GM18867 (cell line): ENCODE measurements around the gene MUC5B.
"Not testable (repeated sequence)": the region's sequence is repeated elsewhere in the genome, so short reads cannot be mapped to it uniquely, and the experiment has no call there.

Source experiments
- ATAC-seq: cut with Tn5 transposase; IDR thresholded peaks from one replicate; pipeline ENCODE4 v1.9.1; 2021; ENCODE audit warnings: mild to moderate bottlenecking, moderate library complexity; ENCODE audit not compliant: unreplicated experiment

Gene MUC5B

GRCh38 chr11:1188451-1189130 is 34.3 kb upstream of the MUC5B start:
- not testable (repeated sequence) for ATAC-seq

- ATAC-seq: not testable (repeated sequence)
Measured at GRCh38 chr11:1189816-1190215, 33.0 kb upstream of the MUC5B start.

GRCh38 chr11:1191786-1192470 is 30.9 kb upstream of the MUC5B start:
- ATAC-seq: not testable (repeated sequence)

GRCh38 chr11:1192741-1193325 is 30.0 kb upstream of the MUC5B start:
- no peak for ATAC-seq

GRCh38 chr11:1193326-1194230 is 29.3 kb upstream of the MUC5B start:
- ATAC-seq: no peak

- no peak for ATAC-seq
Measured at GRCh38 chr11:1194231-1194976, 28.5 kb upstream of the MUC5B start.

- ATAC-seq: no peak
Measured at GRCh38 chr11:1194977-1195681, 27.7 kb upstream of the MUC5B start.

- ATAC-seq: no peak
Measured at GRCh38 chr11:1195682-1196515, 27.0 kb upstream of the MUC5B start.

GRCh38 chr11:1196516-1197391 is 26.1 kb upstream of the MUC5B start:
- ATAC-seq: no peak

GRCh38 chr11:1197431-1197885 is 25.4 kb upstream of the MUC5B start:
- ATAC-seq: no peak

GRCh38 chr11:1197886-1198560 is 24.8 kb upstream of the MUC5B start:
- no peak for ATAC-seq

- no peak for ATAC-seq
Measured at GRCh38 chr11:1198561-1199240, 24.2 kb upstream of the MUC5B start.

- ATAC-seq: no peak
Measured at GRCh38 chr11:1199241-1199750, 23.6 kb upstream of the MUC5B start.

GRCh38 chr11:1199751-1200610 is 22.9 kb upstream of the MUC5B start:
- no peak for ATAC-seq

GRCh38 chr11:1200611-1201191 is 22.2 kb upstream of the MUC5B start:
- ATAC-seq: no peak
